AML-193 (cell line): Measurements from ENCODE around the gene SSX1.
"Not testable (repeated sequence)": the region's sequence is repeated elsewhere in the genome, so short reads cannot be mapped to it uniquely, and the experiment has no call there.

Source experiments
- DNase-seq, 2 experiments: peaks; one replicate each; lab custom pipeline; 2025; lab: John Stamatoyannopoulos, UW

Gene SSX1

GRCh38 chrX:48255062-48255796 is at the start of gene SSX1:
Gene SSX1, plus strand, starts transcription at chrX:48255392. Its CDS starts 1,850 bp downstream, at chrX:48257242.
- not testable (repeated sequence) for DNase-seq

GRCh38 chrX:48214341-48214740 is 40.9 kb upstream of the SSX1 start:
- DNase-seq: not testable (repeated sequence)

- DNase-seq: not testable (repeated sequence)
Observed at GRCh38 chrX:48224196-48224595, 31.0 kb upstream of the SSX1 start.

- not testable (repeated sequence) for DNase-seq
Observed at GRCh38 chrX:48252945-48253344, 2.2 kb upstream of the SSX1 start.

- DNase-seq: not testable (repeated sequence)
Observed at GRCh38 chrX:48274365-48274764, 19.2 kb downstream of the SSX1 start.

- no peak for DNase-seq
Observed at GRCh38 chrX:48278958-48279357, 23.8 kb downstream of the SSX1 start.

- DNase-seq: not testable (repeated sequence)
Observed at GRCh38 chrX:48280729-48281128, 25.5 kb downstream of the SSX1 start.

GRCh38 chrX:48306175-48306574 is 51.0 kb downstream of the SSX1 start:
- DNase-seq: no peak

GRCh38 chrX:48313996-48314395 is 58.8 kb downstream of the SSX1 start:
- DNase-seq: not testable (repeated sequence)
